ENCODE data around the gene CD302. TPM values are rescaled to one million over a fixed set of nuclear protein-coding genes. Genes with fewer than 3 reads are reported as not detected.

The CD302 gene
- polyA plus RNA-seq, 1 donor from 2014 or later: not detected

- H3K27me3 ChIP-seq (ENCODE audit: insufficient read depth, low read depth, low read length): peaks cover 17% of the 10 kb centered on the region
- no peaks in the 10 kb centered on the region for H4K20me1 ChIP-seq (ENCODE audit: insufficient read depth)
- H3F3A ChIP-seq (ENCODE audit: insufficient read depth, low read length, poor library complexity, severe bottlenecking): no peaks in the 10 kb centered on the region
- no peak overlapping the region for H3K27ac ChIP-seq (ENCODE audit: low read length)
- no peaks in the 10 kb centered on the region for H3K36me3 ChIP-seq (ENCODE audit: insufficient read depth, low read length)
- H2AFZ ChIP-seq (ENCODE audit: low read depth, low read length): no peak overlapping the region
- no peaks in the 10 kb centered on the region for H3K79me2 ChIP-seq (replicated peaks; ENCODE audit: insufficient read depth, low read length)
- no peaks in the 10 kb centered on the region for H3K9me3 ChIP-seq (ENCODE audit: low read length)
- TF ChIP-seq EP300 (conservative IDR thresholded peaks at IDR 0.05; ENCODE audit: poor library complexity, severe bottlenecking) (no peak), RAD21 (conservative IDR thresholded peaks at IDR 0.05) (no peak)
- H3K4me2 ChIP-seq (ENCODE audit: low read length): no peak overlapping the region
- H3K9ac ChIP-seq (ENCODE audit: low read length): no peak overlapping the region
- H3K4me3 ChIP-seq (ENCODE audit: low read length): no peak overlapping the region
- H3K9me2 ChIP-seq (ENCODE audit: insufficient read depth, low read length): no peaks in the 10 kb centered on the region
These were observed 5.4 kb upstream of the CD302 start for GRCh38 chr2:159803235-159803962.

- Histone ChIP-seq H3K4me2 (ENCODE audit: low read length) (no peak overlapping the region), H3K9me3 (ENCODE audit: low read length) (no peaks in the 10 kb centered on the region), H3K79me2 (replicated peaks; ENCODE audit: insufficient read depth, low read length) (no peaks in the 10 kb centered on the region), H3K9me2 (ENCODE audit: insufficient read depth, low read length) (no peaks in the 10 kb centered on the region), H2AFZ (ENCODE audit: low read depth, low read length) (no peak overlapping the region), H3F3A (ENCODE audit: insufficient read depth, low read length, poor library complexity, severe bottlenecking) (no peaks in the 10 kb centered on the region), H3K9ac (ENCODE audit: low read length) (no peak overlapping the region), H4K20me1 (ENCODE audit: insufficient read depth) (no peaks in the 10 kb centered on the region), H3K27ac (ENCODE audit: low read length) (no peak overlapping the region), H3K27me3 (ENCODE audit: insufficient read depth, low read depth, low read length) (peaks cover 24% of the 10 kb centered on the region), H3K36me3 (ENCODE audit: insufficient read depth, low read length) (no peaks in the 10 kb centered on the region), H3K4me3 (ENCODE audit: low read length) (no peak overlapping the region)
- TF ChIP-seq POLR2AphosphoS5 (IDR thresholded peaks at IDR 0.05) (no peak), SMC3 (conservative IDR thresholded peaks at IDR 0.05; ENCODE audit: poor library complexity) (no peak), CTCF (IDR thresholded peaks at IDR 0.05; ENCODE audit: poor library complexity, severe bottlenecking) (no peak), EZH2 (IDR thresholded peaks at IDR 0.05; ENCODE audit: borderline replicate concordance, insufficient read depth, low read length, poor library complexity, severe bottlenecking) (no peak), MXI1 (conservative IDR thresholded peaks at IDR 0.05; ENCODE audit: poor library complexity, severe bottlenecking) (no peak), REST (IDR thresholded peaks at IDR 0.05; ENCODE audit: borderline replicate concordance) (no peak), TAF1 (IDR thresholded peaks at IDR 0.05; ENCODE audit: low read depth) (no peak), RAD21 (conservative IDR thresholded peaks at IDR 0.05) (no peak), EP300 (conservative IDR thresholded peaks at IDR 0.05; ENCODE audit: poor library complexity, severe bottlenecking) (no peak)
These were observed 4.7 kb upstream of the CD302 start for GRCh38 chr2:159802673-159803072.

All from neural cell (in vitro differentiated cells).